DOHH2 (cell line): ENCODE measurements around the gene HMGN3.

Experiments
- H3F3A ChIP-seq: fragments of 200-600 bp; sonication (generic), shearing (Covaris generic); 2 replicates; pipeline ENCODE4 v1.6.0; 2016; ENCODE audit warnings: antibody characterized with exemption, mild to moderate bottlenecking; ENCODE audit not compliant: control insufficient read depth, insufficient read depth
- H3K27ac ChIP-seq: fragments of 200-600 bp; sonication (generic); 2 replicates; pipeline ENCODE4 v1.5.1; 2014; ENCODE audit warnings: low read depth, mild to moderate bottlenecking, low read length, moderate library complexity
- H3K27me3 ChIP-seq: fragments of 200-600 bp; sonication (generic); 2 replicates; pipeline ENCODE4 v1.6.1; 2014; ENCODE audit warnings: mild to moderate bottlenecking, low read length, mixed read lengths; ENCODE audit not compliant: control insufficient read depth
- H3K36me3 ChIP-seq: fragments of 200-600 bp; sonication (generic); 2 replicates; pipeline ENCODE4 v1.6.1; 2014; ENCODE audit warnings: mild to moderate bottlenecking, low read length, moderate library complexity, mixed read lengths; ENCODE audit not compliant: control insufficient read depth
- H3K4me1 ChIP-seq: fragments of 200-600 bp; sonication (generic); 2 replicates; pipeline ENCODE4 v1.6.1; 2014; ENCODE audit warnings: mild to moderate bottlenecking, low read length, mixed read lengths; ENCODE audit not compliant: control insufficient read depth
- H3K4me2 ChIP-seq: fragments of 200-600 bp; sonication (generic); 2 replicates; pipeline ENCODE4 v1.6.0; 2014; ENCODE audit warnings: mild to moderate bottlenecking, low read length, moderate library complexity
- H3K4me3 ChIP-seq: fragments of 200-600 bp; sonication (generic); 2 replicates; pipeline ENCODE4 v1.5.1; 2014; ENCODE audit warnings: mild to moderate bottlenecking, low read length, mixed read lengths
- H3K79me2 ChIP-seq: fragments of 200-600 bp; sonication (generic); 2 replicates; pipeline ENCODE4 v1.6.1; 2014; ENCODE audit warnings: mild to moderate bottlenecking, low read length, mixed read lengths; ENCODE audit not compliant: control insufficient read depth
- H3K9me2 ChIP-seq: fragments of 200-600 bp; sonication (generic); replicated peaks from 2 replicates; pipeline ENCODE4 v1.6.1; 2014; ENCODE audit warnings: mild to moderate bottlenecking, low read length, mixed read lengths; ENCODE audit not compliant: control insufficient read depth
- H3K9me3 ChIP-seq: fragments of 200-600 bp; sonication (generic); 2 replicates; pipeline ENCODE4 v1.6.1; 2014; ENCODE audit warnings: antibody characterized with exemption, low read length, mixed read lengths; ENCODE audit not compliant: control insufficient read depth, insufficient read depth
- H4K20me1 ChIP-seq: fragments of 200-600 bp; sonication (generic); 2 replicates; pipeline ENCODE4 v1.6.0; 2014; ENCODE audit warnings: low read depth, mild to moderate bottlenecking, antibody characterized with exemption, low read length, moderate library complexity; ENCODE audit not compliant: control insufficient read depth, insufficient read depth
- CTCF ChIP-seq: fragments of 200-600 bp; sonication (generic); IDR thresholded peaks from one replicate; pipeline ENCODE4 v1.5.1; 2014; ENCODE audit warnings: antibody characterized with exemption, mild to moderate bottlenecking, low read depth, low read length; ENCODE audit not compliant: poor library complexity, severe bottlenecking
- EZH2phosphoT487 ChIP-seq: fragments of 200-600 bp; sonication (generic); IDR thresholded peaks from 2 replicates; pipeline ENCODE4 v1.6.1; 2017; ENCODE audit warnings: borderline replicate concordance, mild to moderate bottlenecking, antibody characterized with exemption, low read length, moderate library complexity, mixed read lengths

HMGN3 gene

GRCh38 chr6:79241228-79241627 is 6.7 kb upstream of the HMGN3 start:
- no peaks in the 10 kb centered on the region for H3K79me2 ChIP-seq
- H3K27me3 ChIP-seq: no peaks in the 10 kb centered on the region
- no peaks in the 10 kb centered on the region for H3K9me2 ChIP-seq
- H3K4me1 ChIP-seq: no peaks in the 10 kb centered on the region
- TF ChIP-seq EZH2phosphoT487: no peak
- TF ChIP-seq CTCF: no peak
- H4K20me1 ChIP-seq: no peaks in the 10 kb centered on the region
- no peak overlapping the region for H3K4me2 ChIP-seq
- no peak overlapping the region for H3K27ac ChIP-seq
- H3K9me3 ChIP-seq: no peaks in the 10 kb centered on the region
- H3F3A ChIP-seq: no peaks in the 10 kb centered on the region
- no peaks in the 10 kb centered on the region for H3K36me3 ChIP-seq
- H3K4me3 ChIP-seq: no peak overlapping the region

- Histone ChIP-seq H3K79me2 (no peaks in the 10 kb centered on the region), H3F3A (no peaks in the 10 kb centered on the region), H3K27me3 (no peaks in the 10 kb centered on the region), H3K27ac (no peak overlapping the region), H3K4me1 (no peaks in the 10 kb centered on the region), H3K4me3 (no peak overlapping the region), H4K20me1 (no peaks in the 10 kb centered on the region), H3K4me2 (no peak overlapping the region), H3K9me2 (no peaks in the 10 kb centered on the region), H3K9me3 (no peaks in the 10 kb centered on the region), H3K36me3 (no peaks in the 10 kb centered on the region)
- TF ChIP-seq EZH2phosphoT487 (no peak), CTCF (no peak)
These were observed 6.0 kb upstream of the HMGN3 start for GRCh38 chr6:79240509-79240908.

GRCh38 chr6:79239536-79240168 is 5.2 kb upstream of the HMGN3 start:
- H3K4me3 ChIP-seq: no peak overlapping the region

More at GRCh38 chr6:79239536-79240168, 5.2 kb upstream of the HMGN3 start:
- peaks cover 3% of the 10 kb centered on the region; the same call in 1 of the 2 replicates for H3K36me3 ChIP-seq
- H3K4me2 ChIP-seq: no peak overlapping the region
- no peak for TF ChIP-seq CTCF
- no peak for TF ChIP-seq EZH2phosphoT487
- peaks cover 4% of the 10 kb centered on the region for H3K4me1 ChIP-seq
- no peaks in the 10 kb centered on the region for H4K20me1 ChIP-seq
- H3K9me3 ChIP-seq: no peaks in the 10 kb centered on the region
- H3F3A ChIP-seq: no peaks in the 10 kb centered on the region
- H3K27me3 ChIP-seq: no peaks in the 10 kb centered on the region
- no peaks in the 10 kb centered on the region for H3K9me2 ChIP-seq
- no peaks in the 10 kb centered on the region for H3K79me2 ChIP-seq
- H3K27ac ChIP-seq: no peak overlapping the region
